GM19099 (cell line): ENCODE results near the gene FAM117A.

Experiments used
- POLR2A ChIP-seq: IDR thresholded peaks from 3 replicates; pipeline ENCODE4 v1.6.1; 2011; ENCODE audit warnings: low read depth; ENCODE audit not compliant: insufficient read length; ENCODE audit errors: extremely low read depth

The FAM117A gene

GRCh38 chr17:49752508-49752907 is 11.4 kb downstream of the FAM117A start:
- no peak for TF ChIP-seq POLR2A

- no peak for TF ChIP-seq POLR2A
Observed at GRCh38 chr17:49749730-49750129, 14.2 kb downstream of the FAM117A start.

- TF ChIP-seq POLR2A: peak; percentile 31
Observed at GRCh38 chr17:49748791-49749190, 15.1 kb downstream of the FAM117A start.

GRCh38 chr17:49748223-49748622 is 15.7 kb downstream of the FAM117A start:
- TF ChIP-seq POLR2A: no peak

- no peak for TF ChIP-seq POLR2A
Observed at GRCh38 chr17:49747632-49748031, 16.3 kb downstream of the FAM117A start.

DNA sequence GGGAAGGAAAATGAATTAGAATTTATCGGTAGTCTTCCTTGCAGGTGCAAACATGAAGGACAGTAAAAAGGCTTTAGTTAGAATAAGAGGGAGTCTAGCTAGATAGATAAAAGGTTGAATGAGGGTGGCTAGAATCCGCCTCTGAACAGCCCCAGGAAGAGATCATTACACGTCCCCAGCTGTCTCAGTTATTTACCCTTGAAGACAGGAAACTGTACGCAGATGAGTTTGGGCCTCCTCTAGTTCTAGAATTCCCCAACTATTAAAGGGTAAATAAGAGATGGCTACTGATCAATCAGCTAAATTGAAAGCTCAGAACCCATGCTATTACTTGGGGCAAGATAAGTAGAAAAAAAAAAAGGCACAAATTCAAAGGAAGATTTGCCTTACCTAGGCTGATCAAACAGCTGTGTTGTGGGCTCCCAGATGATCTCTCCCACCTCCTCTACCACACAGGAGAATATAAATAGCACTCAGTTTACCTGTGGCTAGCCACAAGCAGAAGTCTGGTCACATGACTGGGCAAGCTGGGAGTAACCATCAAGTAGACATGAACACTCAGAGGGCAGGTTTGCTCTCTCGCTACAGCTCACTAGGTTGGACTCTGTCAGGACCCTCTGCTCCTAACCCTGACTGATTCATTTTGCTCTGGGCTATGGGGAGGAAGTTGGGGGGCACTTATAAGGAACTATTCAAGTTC is 17.0 kb downstream of the FAM117A start:
- TF ChIP-seq POLR2A: peak; percentile 59

DNA sequence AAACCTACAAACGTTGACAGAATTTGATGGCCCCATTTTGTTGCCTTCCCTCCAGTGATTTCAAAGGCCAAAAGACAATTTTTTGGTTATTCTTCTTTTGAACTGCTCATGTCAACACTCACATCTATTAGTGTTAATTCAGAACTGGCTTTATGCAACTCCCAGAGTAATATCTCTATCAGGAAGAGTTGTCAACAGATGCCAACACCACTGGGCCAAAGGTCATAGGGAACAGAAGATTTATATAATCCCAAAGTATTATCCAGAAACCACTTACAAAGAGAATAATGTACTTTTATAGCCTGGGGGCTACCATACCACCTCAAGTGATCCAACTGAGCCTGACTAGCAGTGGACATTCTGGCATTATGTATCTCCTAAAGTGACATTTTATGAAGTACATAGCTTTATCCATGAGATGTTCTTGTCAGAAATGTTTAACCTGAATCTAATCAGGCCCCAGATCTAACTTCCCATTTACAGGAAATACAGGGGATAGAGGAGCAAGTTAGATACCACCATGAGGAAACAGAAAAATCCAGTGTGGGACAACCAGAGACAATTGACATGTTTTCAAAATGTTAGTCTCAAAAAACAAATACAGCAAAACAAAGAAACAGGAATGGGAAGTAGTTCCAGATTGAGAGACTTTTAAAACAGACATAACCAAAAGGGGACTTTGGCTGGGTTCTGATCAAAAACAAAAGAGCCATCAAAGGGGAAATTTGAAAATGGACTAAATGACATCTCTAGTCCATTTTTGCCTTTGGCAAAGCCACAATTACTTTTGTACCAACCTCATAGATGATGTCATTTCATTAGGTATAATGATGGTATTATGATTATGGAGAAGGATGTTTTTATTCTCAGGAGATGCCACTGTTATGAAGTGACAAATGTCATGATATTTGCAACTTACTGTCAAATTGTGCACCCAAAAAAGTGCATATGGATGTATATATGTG is 18.5 kb downstream of the FAM117A start:
- TF ChIP-seq POLR2A: no peak

DNA sequence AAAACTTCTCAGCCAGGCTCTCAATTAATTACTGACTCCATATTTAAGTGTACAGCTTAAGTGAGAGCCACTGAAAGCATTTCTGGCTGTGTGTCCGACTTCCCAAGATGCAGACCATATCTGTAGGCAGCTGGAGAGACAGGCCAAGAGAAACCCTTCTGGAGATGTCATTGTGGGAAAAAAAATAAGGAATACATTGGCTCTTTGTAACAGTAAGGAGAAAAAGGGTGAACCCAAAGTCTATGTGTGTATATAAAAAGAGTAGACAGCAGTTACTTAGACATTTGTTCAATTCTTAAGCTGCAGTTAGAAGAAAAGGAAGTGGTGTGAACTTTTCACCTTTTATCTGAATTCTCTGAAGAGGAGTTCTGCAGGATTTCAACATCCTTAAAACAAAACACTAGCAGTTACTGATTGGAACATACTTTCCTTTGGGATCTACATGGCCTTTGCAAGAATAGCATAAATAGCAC is 21.7 kb downstream of the FAM117A start:
- TF ChIP-seq POLR2A: no peak

DNA sequence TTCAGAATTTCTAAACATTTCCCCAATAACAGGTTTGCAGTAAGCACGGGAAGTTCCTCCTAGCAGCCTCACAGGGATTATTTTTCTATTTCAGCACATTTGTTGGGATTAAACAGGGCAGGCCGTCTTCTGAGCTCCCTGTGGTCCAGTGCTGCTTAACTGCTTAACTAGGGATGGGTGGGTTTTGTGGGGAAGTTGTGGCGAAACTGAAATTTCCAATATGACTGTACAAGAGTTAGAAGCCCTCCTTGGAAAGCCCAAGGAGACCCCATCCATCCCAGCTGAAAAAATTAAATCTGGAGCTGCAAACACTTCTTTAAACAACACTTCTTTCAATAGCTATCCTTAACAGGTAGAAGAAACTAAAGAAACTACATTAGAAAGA is 22.2 kb downstream of the FAM117A start:
- no peak for TF ChIP-seq POLR2A

DNA sequence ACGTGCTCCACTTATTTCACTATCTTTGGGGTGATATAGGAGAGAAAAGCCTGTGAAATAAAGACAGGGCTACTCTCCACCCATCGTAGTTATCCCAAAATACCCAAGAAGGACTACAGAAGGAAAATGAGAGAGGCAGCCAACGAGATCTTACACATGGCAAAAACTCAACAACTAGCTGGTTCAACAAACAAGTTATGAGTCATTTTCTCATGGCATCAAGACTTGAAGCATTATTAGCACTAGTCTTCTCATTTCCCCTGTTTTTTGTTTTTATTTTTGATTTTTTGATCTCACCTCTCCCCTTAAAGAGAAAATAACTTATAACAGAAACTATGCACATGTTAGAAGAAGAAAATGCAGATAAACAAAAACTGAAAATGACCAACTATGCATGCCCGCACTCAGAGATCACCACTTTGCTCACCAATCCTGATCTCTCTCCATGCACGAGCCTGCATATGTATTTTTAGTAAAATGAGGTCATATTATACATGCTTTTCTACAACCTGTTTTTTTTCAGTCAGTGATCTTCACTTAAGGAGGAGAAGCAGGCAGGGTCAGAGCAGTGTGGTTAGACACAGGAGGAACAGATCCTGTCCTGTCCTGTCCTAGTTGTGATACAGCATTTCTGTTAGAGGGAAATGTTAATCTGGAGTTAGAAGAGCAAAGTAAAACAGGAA is 22.8 kb downstream of the FAM117A start:
- TF ChIP-seq POLR2A: peak; percentile 16

GRCh38 chr17:49739641-49740271 is 24.2 kb downstream of the FAM117A start:
- TF ChIP-seq POLR2A: peak; percentile 20

DNA sequence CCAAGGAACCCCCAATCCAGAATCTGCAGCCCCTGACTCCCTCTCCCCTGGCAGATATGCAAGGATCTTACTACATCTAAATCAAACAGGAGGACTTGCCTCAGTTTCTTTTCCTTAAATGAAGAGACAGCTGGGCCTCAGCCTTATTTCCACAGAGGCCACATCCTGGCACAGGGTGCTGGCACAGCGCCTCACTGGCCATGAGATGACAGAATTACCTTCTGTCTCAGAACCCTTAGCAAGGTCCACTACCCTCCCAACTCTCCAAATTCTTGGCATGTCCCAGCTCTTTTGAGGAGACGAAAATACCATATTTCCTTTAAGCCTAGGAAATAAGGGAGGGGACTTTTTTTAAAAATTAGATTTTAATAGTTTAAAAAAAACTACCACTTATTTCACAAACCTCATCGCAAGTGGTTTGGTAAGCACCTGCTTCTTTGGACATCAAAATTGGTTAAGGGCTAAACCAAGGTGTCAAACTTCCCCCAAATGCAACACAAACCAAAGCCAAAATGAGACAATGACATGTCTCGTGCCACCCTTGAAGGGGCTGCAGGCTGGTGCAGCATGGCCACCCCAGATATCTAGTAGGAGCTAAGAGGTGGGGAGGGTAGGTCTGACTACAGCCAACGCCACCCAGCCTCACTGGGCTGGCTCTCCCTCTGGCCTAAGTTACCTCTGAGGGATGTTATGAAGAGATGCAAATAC is 25.3 kb downstream of the FAM117A start:
- no peak for TF ChIP-seq POLR2A

- TF ChIP-seq POLR2A: no peak
Observed at GRCh38 chr17:49734515-49735490, 29.1 kb downstream of the FAM117A start.
